ENCODE data around the gene C4orf17. TPM values are rescaled to one million over a fixed set of nuclear protein-coding genes. Genes with fewer than 3 reads are reported as not detected.

Gene C4orf17
- total RNA-seq, 2 experiments from 2014 or later = not detected

Other genes with a start within 250 kb of the C4orf17 start
- gene ADH1A, start 220.0 kb upstream of the C4orf17 start, total RNA-seq = not detected
- not detected for gene ADH1B, start 189.6 kb upstream of the C4orf17 start, total RNA-seq
- not detected for gene ADH1C, start 158.3 kb upstream of the C4orf17 start, total RNA-seq
- gene ADH7, start 75.7 kb upstream of the C4orf17 start, total RNA-seq = not detected
- gene TRMT10A, start 53.0 kb downstream of the C4orf17 start, total RNA-seq = 1 to 10 TPM; 7.6 to 8.7 TPM
- not detected for gene MTTP, start 63.8 kb downstream of the C4orf17 start, total RNA-seq
- gene C4orf54, start 146.8 kb downstream of the C4orf17 start, total RNA-seq = not detected

Measured in activated CD8-positive, alpha-beta memory T cell treated with anti-CD3 and anti-CD28 coated beads for 36 hours (primary cell).